Esophagus muscularis mucosa (tissue), 3 donors: ENCODE results near the gene C1QB.

Source experiments
- POLR2A ChIP-seq: fragments of 450-650 bp; IDR thresholded peaks from one replicate; pipeline ENCODE4 v1.6.1; 2017; ENCODE audit warnings: antibody characterized with exemption, moderate library complexity, mild to moderate bottlenecking, low read depth
- POLR2AphosphoS5 ChIP-seq, 2 donors: sonication (generic); formaldehyde crosslinking; IDR thresholded peaks; one replicate each; pipeline ENCODE4 v1.6.1; 2017; ENCODE audit warnings: antibody characterized with exemption in 2 of 2
- TF ChIP-seq, protein P1 (sequence below), 3 experiments: fragments of 200-600 bp in 2 of 3; fragments of 450-650 bp in 1 of 3; sonication (generic) in 2 of 3; IDR thresholded peaks; one replicate each; pipeline ENCODE4 v1.5.1; 2017 to 2019; ENCODE audit warnings: antibody characterized with exemption in 3 of 3, mild to moderate bottlenecking in 2 of 3, moderate library complexity in 1 of 3

GRCh38 chr1:22694172-22694571 lies 41.1 kb downstream of the C1QB start:
- TF ChIP-seq, protein P1, sequence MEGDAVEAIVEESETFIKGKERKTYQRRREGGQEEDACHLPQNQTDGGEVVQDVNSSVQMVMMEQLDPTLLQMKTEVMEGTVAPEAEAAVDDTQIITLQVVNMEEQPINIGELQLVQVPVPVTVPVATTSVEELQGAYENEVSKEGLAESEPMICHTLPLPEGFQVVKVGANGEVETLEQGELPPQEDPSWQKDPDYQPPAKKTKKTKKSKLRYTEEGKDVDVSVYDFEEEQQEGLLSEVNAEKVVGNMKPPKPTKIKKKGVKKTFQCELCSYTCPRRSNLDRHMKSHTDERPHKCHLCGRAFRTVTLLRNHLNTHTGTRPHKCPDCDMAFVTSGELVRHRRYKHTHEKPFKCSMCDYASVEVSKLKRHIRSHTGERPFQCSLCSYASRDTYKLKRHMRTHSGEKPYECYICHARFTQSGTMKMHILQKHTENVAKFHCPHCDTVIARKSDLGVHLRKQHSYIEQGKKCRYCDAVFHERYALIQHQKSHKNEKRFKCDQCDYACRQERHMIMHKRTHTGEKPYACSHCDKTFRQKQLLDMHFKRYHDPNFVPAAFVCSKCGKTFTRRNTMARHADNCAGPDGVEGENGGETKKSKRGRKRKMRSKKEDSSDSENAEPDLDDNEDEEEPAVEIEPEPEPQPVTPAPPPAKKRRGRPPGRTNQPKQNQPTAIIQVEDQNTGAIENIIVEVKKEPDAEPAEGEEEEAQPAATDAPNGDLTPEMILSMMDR (IDR thresholded peaks at IDR 0.05) = no peak
- no peak for TF ChIP-seq POLR2A
- TF ChIP-seq POLR2AphosphoS5 (IDR thresholded peaks at IDR 0.05) = no peak
